ENCODE data around the gene ATG14. TPM values are rescaled to one million over a fixed set of nuclear protein-coding genes. Genes with fewer than 3 reads are reported as not detected.

The ATG14 gene
- total and polyA plus RNA-seq, 2 of the 13 experiments (the other 11 are each of a cell fraction or from before 2014, with no cell fraction given), result 7.2 to 9.1 TPM

DNA sequence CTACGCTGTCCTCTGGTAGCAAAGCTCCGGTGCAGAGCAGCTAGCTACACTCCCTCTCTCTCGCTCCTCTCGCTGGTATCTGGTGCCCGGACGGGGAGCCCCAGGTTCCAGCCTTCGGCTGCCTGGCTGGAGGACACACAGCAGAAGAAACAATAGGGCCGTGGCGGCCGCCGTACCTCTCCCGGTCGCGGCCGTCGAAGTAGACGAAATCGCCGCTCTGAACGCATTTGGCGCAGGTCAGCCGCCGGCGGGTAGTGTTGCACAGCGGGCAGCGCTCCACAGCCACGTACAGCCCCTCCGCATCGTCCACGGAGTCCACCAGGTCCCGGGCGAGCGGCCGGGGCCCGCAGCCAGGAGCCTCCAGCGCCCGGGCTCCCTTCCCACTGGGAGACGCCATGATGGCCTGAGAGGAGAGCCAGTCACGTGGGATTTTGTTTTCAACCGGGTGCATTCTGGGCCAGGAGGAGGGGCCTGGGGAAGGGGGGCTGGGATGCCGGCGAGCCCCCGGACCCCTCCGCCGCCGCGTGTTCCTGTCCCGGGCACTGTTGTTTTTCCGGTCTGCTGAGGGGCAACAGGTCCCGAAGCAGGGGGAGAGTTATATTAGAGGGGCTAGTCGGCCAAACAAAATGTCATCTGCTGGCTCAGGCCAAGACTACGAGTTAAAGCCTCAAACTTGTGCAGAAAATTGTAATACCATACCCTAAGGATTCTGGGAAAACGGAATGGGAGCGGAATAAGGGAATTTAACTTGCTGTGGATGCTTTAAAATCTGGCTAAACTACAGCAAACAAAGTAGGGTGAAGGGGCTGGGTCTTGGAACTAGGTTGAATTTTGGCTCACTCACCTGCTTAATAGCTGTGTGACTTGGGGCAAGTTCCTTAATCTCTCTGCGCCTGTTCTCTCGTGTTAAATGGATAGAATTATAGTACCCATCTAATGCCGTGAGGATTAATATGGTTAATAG is at the start of gene ATG14 (continued):
- peak; percentile 45; the same call in 1 of the 2 replicates for TF ChIP-seq MTA1 (CRISPR knock-in tag; IDR thresholded peaks at IDR 0.05; ENCODE audit: borderline replicate concordance)
- no peak for TF ChIP-seq EZH2 (conservative IDR thresholded peaks at IDR 0.05; ENCODE audit: low read depth, low read length)
- TF ChIP-seq PAX8 (CRISPR knock-in tag; IDR thresholded peaks at IDR 0.05; ENCODE audit: borderline replicate concordance), result no peak
- no peak for TF ChIP-seq HMGA1 (CRISPR knock-in tag; conservative IDR thresholded peaks at IDR 0.05)
- TF ChIP-seq SOX5 (CRISPR knock-in tag; IDR thresholded peaks at IDR 0.05; ENCODE audit: borderline replicate concordance), result peak; percentile 27; the same call in 1 of the 2 replicates
- no peak for TF ChIP-seq SIX1 (CRISPR knock-in tag; IDR thresholded peaks at IDR 0.05; ENCODE audit: borderline replicate concordance)
- peak; percentile 48 for TF ChIP-seq ARID5B (CRISPR knock-in tag; IDR thresholded peaks at IDR 0.05)
- TF ChIP-seq, protein P1, sequence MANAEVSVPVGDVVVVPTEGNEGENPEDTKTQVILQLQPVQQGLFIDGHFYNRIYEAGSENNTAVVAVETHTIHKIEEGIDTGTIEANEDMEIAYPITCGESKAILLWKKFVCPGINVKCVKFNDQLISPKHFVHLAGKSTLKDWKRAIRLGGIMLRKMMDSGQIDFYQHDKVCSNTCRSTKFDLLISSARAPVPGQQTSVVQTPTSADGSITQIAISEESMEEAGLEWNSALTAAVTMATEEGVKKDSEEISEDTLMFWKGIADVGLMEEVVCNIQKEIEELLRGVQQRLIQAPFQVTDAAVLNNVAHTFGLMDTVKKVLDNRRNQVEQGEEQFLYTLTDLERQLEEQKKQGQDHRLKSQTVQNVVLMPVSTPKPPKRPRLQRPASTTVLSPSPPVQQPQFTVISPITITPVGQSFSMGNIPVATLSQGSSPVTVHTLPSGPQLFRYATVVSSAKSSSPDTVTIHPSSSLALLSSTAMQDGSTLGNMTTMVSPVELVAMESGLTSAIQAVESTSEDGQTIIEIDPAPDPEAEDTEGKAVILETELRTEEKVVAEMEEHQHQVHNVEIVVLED (CRISPR knock-in tag; IDR thresholded peaks at IDR 0.05; ENCODE audit: borderline replicate concordance), result peak; percentile 30
- no peak for TF ChIP-seq ZSCAN29 (CRISPR knock-in tag; conservative IDR thresholded peaks at IDR 0.05)
- TF ChIP-seq TAF15 (IDR thresholded peaks at IDR 0.05; ENCODE audit: low read depth, low read length, poor library complexity, severe bottlenecking), result no peak
- no peak for TF ChIP-seq PHF5A (CRISPR knock-in tag; IDR thresholded peaks at IDR 0.05; ENCODE audit: low read depth, unreplicated experiment)
- no peak for TF ChIP-seq EED (CRISPR knock-in tag; IDR thresholded peaks at IDR 0.05)
- TF ChIP-seq ZFY (CRISPR knock-in tag; IDR thresholded peaks at IDR 0.05), result peak; percentile 98
- no peak for TF ChIP-seq ZNF850 (CRISPR knock-in tag; conservative IDR thresholded peaks at IDR 0.05)
- TF ChIP-seq SMAD3 (CRISPR knock-in tag; IDR thresholded peaks at IDR 0.05), result peak; percentile 43; the same call in 1 of the 2 replicates
- TF ChIP-seq ZNF441 (CRISPR knock-in tag; IDR thresholded peaks at IDR 0.05; ENCODE audit: borderline replicate concordance), result peak; percentile 68; the same call in 1 of the 2 replicates
- no peak for TF ChIP-seq PRMT3 (CRISPR knock-in tag; IDR thresholded peaks at IDR 0.05; ENCODE audit: borderline replicate concordance, low read depth)
- no peak for TF ChIP-seq IKZF1 (IDR thresholded peaks at IDR 0.05)
- TF ChIP-seq, protein P2, sequence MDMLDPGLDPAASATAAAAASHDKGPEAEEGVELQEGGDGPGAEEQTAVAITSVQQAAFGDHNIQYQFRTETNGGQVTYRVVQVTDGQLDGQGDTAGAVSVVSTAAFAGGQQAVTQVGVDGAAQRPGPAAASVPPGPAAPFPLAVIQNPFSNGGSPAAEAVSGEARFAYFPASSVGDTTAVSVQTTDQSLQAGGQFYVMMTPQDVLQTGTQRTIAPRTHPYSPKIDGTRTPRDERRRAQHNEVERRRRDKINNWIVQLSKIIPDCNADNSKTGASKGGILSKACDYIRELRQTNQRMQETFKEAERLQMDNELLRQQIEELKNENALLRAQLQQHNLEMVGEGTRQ (IDR thresholded peaks at IDR 0.05; ENCODE audit: low read depth, low read length), result peak; percentile 78
- TF ChIP-seq, protein P2 (CRISPR knock-in tag; IDR thresholded peaks at IDR 0.05; ENCODE audit: borderline replicate concordance), result peak; percentile 97; the same call in 1 of the 2 replicates
- 0 out of 2 replicates have a peak, but pooled peaks have one; percentile 5 for TF ChIP-seq ZNF230 (CRISPR knock-in tag; IDR thresholded peaks at IDR 0.05)
- TF ChIP-seq ZNF781 (CRISPR knock-in tag; IDR thresholded peaks at IDR 0.05; ENCODE audit: borderline replicate concordance, not compliant biosample characterization), result no peak

Measured in HepG2 (cell line).